ENCODE results near the gene DNAJC1.

DNA sequence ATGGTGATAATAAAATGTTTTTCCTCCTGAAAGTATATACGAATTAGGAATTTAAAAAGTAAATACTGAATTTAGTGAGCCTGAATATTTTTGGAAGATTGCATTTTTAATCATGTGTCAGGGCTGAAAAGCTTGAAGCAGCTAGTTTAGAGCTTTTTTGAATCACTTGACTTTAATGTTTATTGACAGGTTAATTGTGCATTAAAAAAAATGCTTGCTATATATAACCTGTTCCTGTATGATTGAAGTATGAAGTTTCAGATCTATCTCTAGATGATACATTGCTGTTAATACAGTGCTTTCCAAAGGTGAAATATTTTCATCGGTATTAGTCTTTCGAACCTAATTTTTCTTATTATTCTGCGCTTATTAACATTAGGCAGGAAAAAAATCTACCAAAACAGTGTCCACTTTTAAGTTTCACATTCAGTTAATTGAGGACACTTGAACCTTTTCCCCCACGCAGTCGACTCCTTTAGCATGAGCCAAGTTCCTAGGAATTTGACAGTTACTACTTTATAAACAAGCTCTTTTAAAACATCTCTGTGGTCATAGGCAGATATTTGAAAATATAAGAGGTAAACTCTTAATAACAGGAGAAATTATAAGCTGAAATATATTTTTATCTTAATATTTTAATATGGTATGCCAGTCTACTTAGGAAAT lies 282.4 kb downstream of the DNAJC1 start:
- TF ChIP-seq EZH2 (IDR thresholded peaks at IDR 0.05; ENCODE audit: borderline replicate concordance, low read depth, low read length, severe bottlenecking) = no peak
- no peak for TF ChIP-seq CTCF (IDR thresholded peaks at IDR 0.05; ENCODE audit: borderline replicate concordance, extremely low read depth, low read length, poor library complexity, severe bottlenecking)
